ENCODE results near the gene B3GLCT.

DNA sequence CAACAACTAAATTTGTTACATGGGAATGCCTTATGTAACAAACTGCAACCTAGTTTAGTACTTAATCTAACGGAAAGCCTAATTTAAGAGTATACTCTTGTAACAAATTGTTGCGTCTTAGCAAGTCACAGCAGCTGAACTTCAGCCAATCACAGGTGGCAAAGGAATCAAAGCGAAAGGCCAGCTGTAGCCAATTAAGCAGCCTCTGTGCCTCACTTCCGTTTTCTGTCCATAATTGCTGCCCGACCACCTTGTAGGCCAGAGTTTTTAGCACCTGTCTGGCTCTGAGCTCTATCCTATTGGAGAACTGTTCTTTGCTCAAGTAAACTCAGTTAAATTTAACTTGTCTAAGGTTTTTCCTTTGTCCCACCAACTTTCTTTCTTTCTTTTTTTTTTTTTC is 20.0 kb upstream of the B3GLCT start:
- TF ChIP-seq, protein P1, sequence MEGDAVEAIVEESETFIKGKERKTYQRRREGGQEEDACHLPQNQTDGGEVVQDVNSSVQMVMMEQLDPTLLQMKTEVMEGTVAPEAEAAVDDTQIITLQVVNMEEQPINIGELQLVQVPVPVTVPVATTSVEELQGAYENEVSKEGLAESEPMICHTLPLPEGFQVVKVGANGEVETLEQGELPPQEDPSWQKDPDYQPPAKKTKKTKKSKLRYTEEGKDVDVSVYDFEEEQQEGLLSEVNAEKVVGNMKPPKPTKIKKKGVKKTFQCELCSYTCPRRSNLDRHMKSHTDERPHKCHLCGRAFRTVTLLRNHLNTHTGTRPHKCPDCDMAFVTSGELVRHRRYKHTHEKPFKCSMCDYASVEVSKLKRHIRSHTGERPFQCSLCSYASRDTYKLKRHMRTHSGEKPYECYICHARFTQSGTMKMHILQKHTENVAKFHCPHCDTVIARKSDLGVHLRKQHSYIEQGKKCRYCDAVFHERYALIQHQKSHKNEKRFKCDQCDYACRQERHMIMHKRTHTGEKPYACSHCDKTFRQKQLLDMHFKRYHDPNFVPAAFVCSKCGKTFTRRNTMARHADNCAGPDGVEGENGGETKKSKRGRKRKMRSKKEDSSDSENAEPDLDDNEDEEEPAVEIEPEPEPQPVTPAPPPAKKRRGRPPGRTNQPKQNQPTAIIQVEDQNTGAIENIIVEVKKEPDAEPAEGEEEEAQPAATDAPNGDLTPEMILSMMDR (IDR thresholded peaks at IDR 0.05): no peak
- TF ChIP-seq POLR2A (IDR thresholded peaks at IDR 0.05): no peak
